Neuronal stem cell (in vitro differentiated cells): ENCODE measurements around the gene FAF1.

ENCODE experiments used
- DNase-seq: peaks from one replicate; pipeline ENCODE4 v3.0.0-alpha.2; 2013; ENCODE audit warnings: low spot score
- H2AFZ ChIP-seq: one replicate; pipeline ENCODE4 v1.6.1; 2013; ENCODE audit warnings: mild to moderate bottlenecking, low read length, inconsistent platforms
- H2AK5ac ChIP-seq: 2 replicates; pipeline ENCODE4 v1.6.1; 2013; ENCODE audit warnings: low read depth, mild to moderate bottlenecking, inconsistent platforms, low read length, moderate library complexity, mixed read lengths
- H2BK120ac ChIP-seq: 2 replicates; pipeline ENCODE4 v1.6.1; 2013; ENCODE audit warnings: low read depth, mild to moderate bottlenecking, inconsistent platforms, low read length, moderate library complexity, mixed read lengths
- H2BK12ac ChIP-seq: one replicate; pipeline ENCODE4 v1.6.1; 2013; ENCODE audit warnings: low read length, inconsistent platforms
- H2BK15ac ChIP-seq: 2 replicates; pipeline ENCODE4 v1.6.1; 2013; ENCODE audit warnings: mild to moderate bottlenecking, low read length, inconsistent platforms, mixed read lengths
- H2BK5ac ChIP-seq: one replicate; pipeline ENCODE4 v1.6.1; 2013; ENCODE audit warnings: inconsistent platforms, mild to moderate bottlenecking, low read length, moderate library complexity
- H3K14ac ChIP-seq: one replicate; pipeline ENCODE4 v1.6.1; 2013; ENCODE audit warnings: low read length, inconsistent platforms
- H3K18ac ChIP-seq: 2 replicates; pipeline ENCODE4 v1.6.1; 2013; ENCODE audit warnings: low read length, inconsistent platforms
- H3K23ac ChIP-seq: 2 replicates; pipeline ENCODE4 v1.6.1; 2013; ENCODE audit warnings: low read depth, mild to moderate bottlenecking, mixed read lengths, low read length, inconsistent platforms; ENCODE audit not compliant: poor library complexity
- H3K27ac ChIP-seq: replicated peaks from 3 replicates; pipeline ENCODE4 v1.5.1; 2013; ENCODE audit warnings: low read length, inconsistent platforms
- H3K27me3 ChIP-seq, 3 experiments: 2 replicates each; pipeline ENCODE4 v1.6.1; 2013; ENCODE audit warnings: low read length in 3 of 3, mild to moderate bottlenecking in 2 of 3, inconsistent platforms in 1 of 3, low read depth in 1 of 3, mixed read lengths in 1 of 3, moderate library complexity in 1 of 3; ENCODE audit not compliant: control insufficient read depth in 3 of 3, insufficient read depth in 3 of 3
- H3K36me3 ChIP-seq, 2 donors: replicated peaks in 1 of 2; 2 replicates each; pipeline ENCODE4 v1.6.1; 2013; ENCODE audit warnings: low read length in 2 of 2; ENCODE audit not compliant: control insufficient read depth in 2 of 2, insufficient read depth in 2 of 2
- H3K4ac ChIP-seq: 2 replicates; pipeline ENCODE4 v1.6.1; 2013; ENCODE audit warnings: inconsistent platforms, mild to moderate bottlenecking, low read length, moderate library complexity
- H3K4me1 ChIP-seq, 2 donors: 1 replicate in 1 of 2; 2 replicates in 1 of 2; pipeline ENCODE4 v1.6.1; 2013; ENCODE audit warnings: low read length in 2 of 2, low read depth in 1 of 2; ENCODE audit not compliant: control insufficient read depth in 2 of 2, insufficient read depth in 1 of 2
- H3K4me2 ChIP-seq: one replicate; pipeline ENCODE4 v1.6.1; 2013; ENCODE audit warnings: mild to moderate bottlenecking, low read length, inconsistent platforms; ENCODE audit not compliant: insufficient read depth, poor library complexity, severe bottlenecking
- H3K4me3 ChIP-seq, 2 donors: 2 replicates each; pipeline ENCODE4 v1.5.1; 2013; ENCODE audit warnings: low read length in 2 of 2, mild to moderate bottlenecking in 2 of 2, inconsistent platforms in 1 of 2, moderate library complexity in 1 of 2
- H3K79me1 ChIP-seq: one replicate; pipeline ENCODE4 v1.6.1; 2013; ENCODE audit warnings: low read depth, mild to moderate bottlenecking, inconsistent platforms, low read length, moderate library complexity
- H3K9ac ChIP-seq: one replicate; pipeline ENCODE4 v1.6.1; 2013; ENCODE audit warnings: mild to moderate bottlenecking, low read depth, low read length, inconsistent platforms; ENCODE audit not compliant: poor library complexity
- H3K9me3 ChIP-seq, 2 donors: replicated peaks in 1 of 2; 2 replicates each; pipeline versions ENCODE3 to v1.6.1; 2013; ENCODE audit warnings: low read length in 2 of 2, mild to moderate bottlenecking in 2 of 2, inconsistent platforms in 1 of 2, low read depth in 1 of 2, mixed read lengths in 1 of 2, moderate library complexity in 1 of 2; ENCODE audit not compliant: control insufficient read depth in 2 of 2, insufficient read depth in 1 of 2
- H4K8ac ChIP-seq: one replicate; pipeline ENCODE4 v1.6.1; 2013; ENCODE audit warnings: low read depth, mild to moderate bottlenecking, inconsistent platforms, low read length, moderate library complexity
- H4K91ac ChIP-seq: one replicate; pipeline ENCODE4 v1.6.1; 2013; ENCODE audit warnings: low read length, low read depth, mild to moderate bottlenecking, inconsistent platforms; ENCODE audit not compliant: poor library complexity
- WGBS, 2 donors: extraction: QIAGEN DNeasy Blood & Tissue Kit; methylation state at CpG; one replicate each; pipeline ENCODE4 v1.1.7; 2013; ENCODE audit warnings: missing lambda C conversion rate in 2 of 2, mixed read lengths in 1 of 2; ENCODE audit not compliant: insufficient read length in 2 of 2, insufficient replicate concordance in 1 of 2; ENCODE audit errors: extremely low coverage in 2 of 2; 5-methylcytosine and 5-hydroxymethylcytosine counted together

FAF1 gene

GRCh38 chr1:50860256-50860655 is 99.8 kb downstream of the FAF1 start:
- Histone ChIP-seq H3K4me2 (no peak overlapping the region), H4K8ac (no peak overlapping the region), H2BK5ac (no peak overlapping the region), H3K27me3 (no peaks in the 10 kb centered on the region), H2BK12ac (no peak overlapping the region), H3K4me3 (no peak overlapping the region), H3K14ac (no peak overlapping the region), H2BK120ac (no peak overlapping the region), H3K23ac (no peak overlapping the region), H3K18ac (no peak overlapping the region), H3K9ac (no peak overlapping the region), H3K27ac (no peak overlapping the region), H2AK5ac (no peak overlapping the region), H3K4ac (no peak overlapping the region), H3K9me3 (peaks cover 3 to 11% of the 10 kb centered on the region in 2 donors), H2AFZ (no peak overlapping the region), H3K4me1 (no peaks in the 10 kb centered on the region), H3K79me1 (no peaks in the 10 kb centered on the region), H4K91ac (no peak overlapping the region), H2BK15ac (no peak overlapping the region), H3K36me3 (no peaks in the 10 kb centered on the region)
- no CpG with 5 or more reads among the region's 2 CpGs for WGBS, 2 donors
- no peak for DNase-seq

- no peak overlapping the region for H4K8ac ChIP-seq
- peaks cover 3 to 11% of the 10 kb centered on the region in 2 donors for H3K9me3 ChIP-seq
- H3K4me3 ChIP-seq = no peak overlapping the region
- no peaks in the 10 kb centered on the region for H3K79me1 ChIP-seq
- no peak overlapping the region for H3K23ac ChIP-seq
- H3K9ac ChIP-seq = no peak overlapping the region
- no peak overlapping the region for H2AK5ac ChIP-seq
- no peak overlapping the region for H3K27ac ChIP-seq
- H2BK120ac ChIP-seq = no peak overlapping the region
- no peaks in the 10 kb centered on the region for H3K4me1 ChIP-seq
- DNase-seq = no peak
- H2BK15ac ChIP-seq = no peak overlapping the region
- no CpG with 5 or more reads among the region's 1 CpG for WGBS, 2 donors
- H3K4me2 ChIP-seq = no peak overlapping the region
- H2BK12ac ChIP-seq = no peak overlapping the region
- H3K4ac ChIP-seq = no peak overlapping the region
- no peak overlapping the region for H3K14ac ChIP-seq
- H3K18ac ChIP-seq = no peak overlapping the region
- H2BK5ac ChIP-seq = no peak overlapping the region
- no peak overlapping the region for H2AFZ ChIP-seq
- H3K36me3 ChIP-seq = no peaks in the 10 kb centered on the region
- no peaks in the 10 kb centered on the region for H3K27me3 ChIP-seq
- H4K91ac ChIP-seq = no peak overlapping the region
Measured at GRCh38 chr1:50859657-50860056, 100.4 kb downstream of the FAF1 start.

GRCh38 chr1:50858761-50859160 is 101.3 kb downstream of the FAF1 start:
- Histone ChIP-seq H2BK5ac (no peak overlapping the region), H4K91ac (no peak overlapping the region), H2AK5ac (no peak overlapping the region), H2AFZ (no peak overlapping the region), H3K14ac (no peak overlapping the region), H3K36me3 (no peaks in the 10 kb centered on the region), H3K23ac (no peak overlapping the region), H3K4me3 (no peak overlapping the region), H4K8ac (no peak overlapping the region), H3K4me2 (no peak overlapping the region), H2BK12ac (no peak overlapping the region), H2BK120ac (no peak overlapping the region), H3K4ac (no peak overlapping the region), H3K4me1 (no peaks in the 10 kb centered on the region), H3K9me3 (peaks cover 3 to 11% of the 10 kb centered on the region in 2 donors), H3K27me3 (no peaks in the 10 kb centered on the region), H2BK15ac (no peak overlapping the region), H3K18ac (no peak overlapping the region), H3K27ac (no peak overlapping the region), H3K9ac (no peak overlapping the region), H3K79me1 (no peaks in the 10 kb centered on the region)
- WGBS, 2 donors = no CpG with 5 or more reads among the region's 1 CpG
- DNase-seq = no peak

- Histone ChIP-seq H3K4me2 (no peak overlapping the region), H3K27ac (no peak overlapping the region), H2BK120ac (no peak overlapping the region), H2AK5ac (no peak overlapping the region), H4K91ac (no peak overlapping the region), H3K4me3 (no peak overlapping the region), H3K23ac (no peak overlapping the region), H4K8ac (no peak overlapping the region), H2BK5ac (no peak overlapping the region), H3K14ac (no peak overlapping the region), H2BK15ac (no peak overlapping the region), H3K27me3 (no peaks in the 10 kb centered on the region), H3K18ac (no peak overlapping the region), H3K9me3 (peaks cover 3 to 11% of the 10 kb centered on the region in 2 donors), H3K9ac (no peak overlapping the region), H3K4ac (no peak overlapping the region), H3K4me1 (no peaks in the 10 kb centered on the region), H2BK12ac (no peak overlapping the region), H3K79me1 (no peaks in the 10 kb centered on the region), H3K36me3 (no peaks in the 10 kb centered on the region), H2AFZ (no peak overlapping the region)
- no CpG with 5 or more reads among the region's 1 CpG for WGBS, 2 donors
- no peak for DNase-seq
Measured at GRCh38 chr1:50857702-50858101, 102.4 kb downstream of the FAF1 start.
